Spleen (tissue), 11 donors: ENCODE measurements around the gene UNC13C. TPM values are rescaled to one million over a fixed set of nuclear protein-coding genes. Genes with fewer than 3 reads are reported as not detected.

Experiments used
- DNase-seq: peaks from one replicate; pipeline ENCODE4 v3.0.0-alpha.2; 2020
- H3K27ac ChIP-seq, 8 donors: fragments of 200-600 bp; sonication (generic) in 7 of 8; 1 replicate in 4 of 8; 2 replicates in 4 of 8; pipeline versions ENCODE4 v1.5.0 to v1.8.0; 2016 to 2021; ENCODE audit warnings: inconsistent platforms in 4 of 8, mild to moderate bottlenecking in 4 of 8, moderate library complexity in 1 of 8
- H3K27me3 ChIP-seq, 7 donors: fragments of 200-600 bp; sonication (generic) in 6 of 7; replicated peaks in 1 of 7; 1 replicate in 4 of 7; 2 replicates in 3 of 7; pipeline versions ENCODE4 v1.5.0 to v1.8.0; 2016 to 2021; ENCODE audit warnings: inconsistent platforms in 3 of 7, mild to moderate bottlenecking in 1 of 7
- H3K36me3 ChIP-seq, 6 donors: fragments of 200-600 bp; sonication (generic) in 5 of 6; 1 replicate in 4 of 6; 2 replicates in 2 of 6; pipeline versions ENCODE4 v1.5.0 to v1.8.0; 2016 to 2021; ENCODE audit warnings: inconsistent platforms in 2 of 6
- H3K4me1 ChIP-seq, 6 donors: fragments of 200-600 bp; sonication (generic) in 5 of 6; 1 replicate in 3 of 6; 2 replicates in 3 of 6; pipeline versions ENCODE4 v1.5.0 to v1.8.0; 2016 to 2021; ENCODE audit warnings: inconsistent platforms in 3 of 6
- H3K4me3 ChIP-seq, 8 donors: fragments of 200-600 bp; sonication (generic) in 7 of 8; 1 replicate in 4 of 8; 2 replicates in 4 of 8; pipeline versions ENCODE4 v1.5.0 to v1.8.0; 2016 to 2021; ENCODE audit warnings: inconsistent platforms in 4 of 8, mild to moderate bottlenecking in 4 of 8, moderate library complexity in 2 of 8
- H3K9me3 ChIP-seq, 8 donors: fragments of 200-600 bp; sonication (generic) in 7 of 8; 1 replicate in 4 of 8; 2 replicates in 4 of 8; pipeline versions ENCODE4 v1.5.0 to v1.8.0; 2016 to 2021; ENCODE audit warnings: inconsistent platforms in 4 of 8
- CTCF ChIP-seq, 11 experiments: fragments of 200-600 bp in 7 of 11; fragments of 450-650 bp in 4 of 11; sonication (generic) in 4 of 11; IDR thresholded peaks in 8 of 11; conservative IDR thresholded peaks in 3 of 11; 1 replicate in 7 of 11; 2 replicates in 4 of 11; pipeline versions ENCODE4 v1.4.0 to v1.8.0; 2016 to 2021; ENCODE audit warnings: antibody characterized with exemption in 11 of 11, inconsistent platforms in 4 of 11, mild to moderate bottlenecking in 1 of 11
- POLR2A ChIP-seq, 3 donors: fragments of 450-650 bp; IDR thresholded peaks; one replicate each; pipeline ENCODE4 v1.5.1; 2017; ENCODE audit warnings: antibody characterized with exemption in 3 of 3, mild to moderate bottlenecking in 1 of 3
- POLR2AphosphoS5 ChIP-seq, 3 donors: sonication (generic); formaldehyde crosslinking; IDR thresholded peaks; one replicate each; pipeline ENCODE4 v1.5.1; 2017; ENCODE audit warnings: antibody characterized with exemption in 3 of 3
- WGBS, 5 donors: extraction: QIAGEN DNeasy Blood & Tissue Kit in 3 of 5; methylation state at CpG; one replicate each; pipeline versions ENCODE4 v1.1.5 to v1.1.7; 2013 to 2018; 5-methylcytosine and 5-hydroxymethylcytosine counted together
- intact Hi-C: fragments of 100-400 bp; cut with DNase I; formaldehyde crosslinking; loops from one replicate; pipeline ENCODE4 v1.15.0; 2023; ENCODE audit warnings: low total_unique reads
- polyA plus RNA-seq, 3 donors: library from polyadenylated mRNA; stranded (reverse); fragments of 200-250 nt; gene quantifications; one replicate each; pipeline ENCODE4 v1.2.1, GENCODE V29; 2013
- total RNA-seq, 7 donors: library from RNA; depleted of rRNA in 3 of 7; stranded (reverse); fragments of >200 nt in 3 of 7; fragmentation: NEBNext Ultra II Directional in 4 of 7; extraction: Animal tissue kit (Norgen Biotek cat#: 25700) in 4 of 7; gene quantifications; one replicate each; pipeline versions ENCODE4 v1.1.0 to v1.2.1, GENCODE V29; 2016 to 2021
- donor health status: healthy with polysubstance abuse.
- donor health status: DM: no; HTN: no; CAD: no; lungs with moderate emphysema.
- donor health status: DM: no; HTN: no; CAD: no.
- donor health status: Bipolar disorder and iron deficiency.
- donor health status: healthy.
- donor health status: DM: no; HTN: no; CAD: no.
- donor health status: DM: yes; HTN: yes; CAD: no.

UNC13C gene
- total and polyA plus RNA-seq, 10 donors, result 0.06 TPM; not detected in 9

GRCh38 chr15:54504695-54505094 lies 526.5 kb downstream of the UNC13C start:
- intact Hi-C loops, result no loop called here
- Histone ChIP-seq H3K27me3 (no peaks in the 10 kb centered on the region), H3K4me1 (no peaks in the 10 kb centered on the region), H3K27ac (no peak overlapping the region), H3K36me3 (no peaks in the 10 kb centered on the region), H3K4me3 (no peak overlapping the region), H3K9me3 (no peaks in the 10 kb centered on the region)
- WGBS, 5 donors, result 68 to 90% (median 83%) methylated on average over 1 of the region's 1 CpG
- TF ChIP-seq CTCF (IDR thresholded peaks at IDR 0.05 in 8 of 11, conservative IDR thresholded peaks at IDR 0.05 in 3 of 11), result no peak
- no peak for TF ChIP-seq POLR2A (IDR thresholded peaks at IDR 0.05)
- TF ChIP-seq POLR2AphosphoS5 (IDR thresholded peaks at IDR 0.05), result no peak
- DNase-seq, result no peak

GRCh38 chr15:54506977-54507524 lies 528.8 kb downstream of the UNC13C start:
- no peak overlapping the region for H3K27ac ChIP-seq
- intact Hi-C loops, result no loop called here

GRCh38 chr15:54514601-54515000 lies 536.4 kb downstream of the UNC13C start:
- no peak for DNase-seq
- intact Hi-C loops, result no loop called here
- Histone ChIP-seq H3K27me3 (no peaks in the 10 kb centered on the region), H3K4me1 (peaks cover 0 to 9% (median 0%) of the 10 kb centered on the region in 6 donors), H3K36me3 (no peaks in the 10 kb centered on the region), H3K4me3 (no peak overlapping the region), H3K27ac (no peak overlapping the region), H3K9me3 (no peaks in the 10 kb centered on the region)
- WGBS, 5 donors, result 59 to 85% (median 77%) methylated on average over 2 of the region's 2 CpGs
- TF ChIP-seq POLR2AphosphoS5 (IDR thresholded peaks at IDR 0.05) (no peak), POLR2A (IDR thresholded peaks at IDR 0.05) (no peak), CTCF (IDR thresholded peaks at IDR 0.05 in 8 of 11, conservative IDR thresholded peaks at IDR 0.05 in 3 of 11) (no peak)

More at GRCh38 chr15:54506977-54507524, 528.8 kb downstream of the UNC13C start:
- Histone ChIP-seq H3K27me3 (no peaks in the 10 kb centered on the region), H3K4me1 (no peaks in the 10 kb centered on the region), H3K36me3 (no peaks in the 10 kb centered on the region), H3K4me3 (no peak overlapping the region), H3K9me3 (no peaks in the 10 kb centered on the region)
- DNase-seq, result no peak
- TF ChIP-seq POLR2A (IDR thresholded peaks at IDR 0.05) (no peak), POLR2AphosphoS5 (IDR thresholded peaks at IDR 0.05) (no peak), CTCF (IDR thresholded peaks at IDR 0.05 in 8 of 11, conservative IDR thresholded peaks at IDR 0.05 in 3 of 11) (no peak)

GRCh38 chr15:54515664-54516582 lies 537.7 kb downstream of the UNC13C start:
- Histone ChIP-seq H3K9me3 (no peaks in the 10 kb centered on the region), H3K4me3 (no peak overlapping the region), H3K27ac (no peak overlapping the region), H3K27me3 (no peaks in the 10 kb centered on the region), H3K36me3 (no peaks in the 10 kb centered on the region), H3K4me1 (peaks cover 0 to 22% (median 0%) of the 10 kb centered on the region in 6 donors)
- WGBS, 5 donors, result 63 to 76% (median 72%) methylated on average over 9 of the region's 9 CpGs
- intact Hi-C loops, result no loop called here
- DNase-seq, result no peak
- TF ChIP-seq POLR2A (IDR thresholded peaks at IDR 0.05) (no peak), POLR2AphosphoS5 (IDR thresholded peaks at IDR 0.05) (no peak), CTCF (IDR thresholded peaks at IDR 0.05 in 8 of 11, conservative IDR thresholded peaks at IDR 0.05 in 3 of 11) (no peak)
